PC-9 (cell line): ENCODE results near the gene STK39.

ENCODE experiments used
- EZH2 ChIP-seq: fragments of 200-600 bp; sonication (generic); IDR thresholded peaks from 2 replicates; pipeline ENCODE4 v1.8.0; 2017; ENCODE audit warnings: antibody characterized with exemption, low read depth
- TF ChIP-seq, protein P1 (sequence below): fragments of 200-600 bp; sonication (generic); conservative IDR thresholded peaks from 2 replicates; pipeline ENCODE4 v1.6.1; 2017; ENCODE audit warnings: mixed run types, antibody characterized with exemption, mild to moderate bottlenecking, moderate library complexity

DNA sequence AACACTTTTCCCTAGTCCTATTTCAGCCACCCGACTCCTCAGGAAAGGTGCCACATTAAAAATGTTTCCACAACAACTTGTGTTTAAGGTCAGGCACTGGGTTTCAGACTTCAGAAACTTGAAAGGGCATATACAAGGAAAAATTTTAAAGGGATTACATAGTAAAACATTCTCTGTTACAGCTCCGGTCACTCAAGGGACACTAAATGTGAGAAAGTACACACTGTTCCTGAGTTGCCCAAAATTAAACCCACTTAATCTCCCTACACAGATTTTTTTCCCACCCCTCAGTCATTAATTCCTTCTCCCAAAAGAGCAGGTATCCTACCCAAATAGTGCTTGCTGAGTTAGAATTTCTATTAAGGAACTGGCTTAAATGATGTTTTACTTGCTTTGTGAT lies 14.2 kb downstream of the STK39 start:
- TF ChIP-seq, protein P1, sequence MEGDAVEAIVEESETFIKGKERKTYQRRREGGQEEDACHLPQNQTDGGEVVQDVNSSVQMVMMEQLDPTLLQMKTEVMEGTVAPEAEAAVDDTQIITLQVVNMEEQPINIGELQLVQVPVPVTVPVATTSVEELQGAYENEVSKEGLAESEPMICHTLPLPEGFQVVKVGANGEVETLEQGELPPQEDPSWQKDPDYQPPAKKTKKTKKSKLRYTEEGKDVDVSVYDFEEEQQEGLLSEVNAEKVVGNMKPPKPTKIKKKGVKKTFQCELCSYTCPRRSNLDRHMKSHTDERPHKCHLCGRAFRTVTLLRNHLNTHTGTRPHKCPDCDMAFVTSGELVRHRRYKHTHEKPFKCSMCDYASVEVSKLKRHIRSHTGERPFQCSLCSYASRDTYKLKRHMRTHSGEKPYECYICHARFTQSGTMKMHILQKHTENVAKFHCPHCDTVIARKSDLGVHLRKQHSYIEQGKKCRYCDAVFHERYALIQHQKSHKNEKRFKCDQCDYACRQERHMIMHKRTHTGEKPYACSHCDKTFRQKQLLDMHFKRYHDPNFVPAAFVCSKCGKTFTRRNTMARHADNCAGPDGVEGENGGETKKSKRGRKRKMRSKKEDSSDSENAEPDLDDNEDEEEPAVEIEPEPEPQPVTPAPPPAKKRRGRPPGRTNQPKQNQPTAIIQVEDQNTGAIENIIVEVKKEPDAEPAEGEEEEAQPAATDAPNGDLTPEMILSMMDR = no peak
- no peak for TF ChIP-seq EZH2
